Measurements from ENCODE around the gene GABRB3.

The GABRB3 gene

DNA sequence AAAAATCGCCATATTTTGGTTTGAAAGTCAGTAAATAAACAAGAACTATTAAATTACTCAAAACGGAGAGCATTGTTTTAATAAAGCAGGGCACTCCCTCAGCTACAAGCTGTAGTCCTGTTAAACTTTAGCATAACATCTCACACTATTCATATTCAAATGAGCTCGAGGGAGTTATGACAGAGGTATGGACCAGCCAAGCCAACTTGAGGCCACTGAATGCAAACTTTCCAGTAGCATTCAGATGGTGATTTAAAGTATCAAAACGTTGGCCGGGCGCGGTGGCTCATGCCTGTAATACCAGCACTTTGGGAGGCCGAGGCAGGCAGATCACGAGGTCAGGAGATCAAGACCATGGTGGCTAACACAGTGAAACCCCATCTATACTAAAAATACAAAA lies 132.9 kb downstream of the GABRB3 start:
- TF ChIP-seq, protein P1, sequence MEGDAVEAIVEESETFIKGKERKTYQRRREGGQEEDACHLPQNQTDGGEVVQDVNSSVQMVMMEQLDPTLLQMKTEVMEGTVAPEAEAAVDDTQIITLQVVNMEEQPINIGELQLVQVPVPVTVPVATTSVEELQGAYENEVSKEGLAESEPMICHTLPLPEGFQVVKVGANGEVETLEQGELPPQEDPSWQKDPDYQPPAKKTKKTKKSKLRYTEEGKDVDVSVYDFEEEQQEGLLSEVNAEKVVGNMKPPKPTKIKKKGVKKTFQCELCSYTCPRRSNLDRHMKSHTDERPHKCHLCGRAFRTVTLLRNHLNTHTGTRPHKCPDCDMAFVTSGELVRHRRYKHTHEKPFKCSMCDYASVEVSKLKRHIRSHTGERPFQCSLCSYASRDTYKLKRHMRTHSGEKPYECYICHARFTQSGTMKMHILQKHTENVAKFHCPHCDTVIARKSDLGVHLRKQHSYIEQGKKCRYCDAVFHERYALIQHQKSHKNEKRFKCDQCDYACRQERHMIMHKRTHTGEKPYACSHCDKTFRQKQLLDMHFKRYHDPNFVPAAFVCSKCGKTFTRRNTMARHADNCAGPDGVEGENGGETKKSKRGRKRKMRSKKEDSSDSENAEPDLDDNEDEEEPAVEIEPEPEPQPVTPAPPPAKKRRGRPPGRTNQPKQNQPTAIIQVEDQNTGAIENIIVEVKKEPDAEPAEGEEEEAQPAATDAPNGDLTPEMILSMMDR (conservative IDR thresholded peaks at IDR 0.05; ENCODE audit: low read depth, low read length), result no peak
- H3K4me3 ChIP-seq (ENCODE audit: low read depth, low read length), result no peak overlapping the region
- no peak for DNase-seq (ENCODE audit: low read depth)

DNA sequence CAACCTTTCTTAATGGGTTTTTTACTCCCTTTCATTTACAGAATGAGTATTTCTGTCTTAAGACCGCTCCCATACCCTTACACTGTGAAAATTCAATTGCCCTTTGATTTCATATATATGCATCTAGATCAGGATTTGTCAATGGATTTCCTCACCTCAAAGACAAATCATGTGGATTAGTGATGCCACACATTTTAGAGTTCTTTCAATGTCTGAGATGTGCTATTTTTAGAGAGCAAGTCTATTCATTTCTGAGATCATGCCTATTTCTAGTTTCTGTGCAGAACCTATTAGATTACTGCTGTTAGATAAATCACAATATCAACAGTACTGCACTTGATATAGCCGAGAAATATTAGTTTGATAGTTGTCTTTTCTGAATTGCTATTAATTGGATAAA lies 137.3 kb downstream of the GABRB3 start:
- no peak overlapping the region for H3K4me3 ChIP-seq (ENCODE audit: low read depth, low read length)

DNA sequence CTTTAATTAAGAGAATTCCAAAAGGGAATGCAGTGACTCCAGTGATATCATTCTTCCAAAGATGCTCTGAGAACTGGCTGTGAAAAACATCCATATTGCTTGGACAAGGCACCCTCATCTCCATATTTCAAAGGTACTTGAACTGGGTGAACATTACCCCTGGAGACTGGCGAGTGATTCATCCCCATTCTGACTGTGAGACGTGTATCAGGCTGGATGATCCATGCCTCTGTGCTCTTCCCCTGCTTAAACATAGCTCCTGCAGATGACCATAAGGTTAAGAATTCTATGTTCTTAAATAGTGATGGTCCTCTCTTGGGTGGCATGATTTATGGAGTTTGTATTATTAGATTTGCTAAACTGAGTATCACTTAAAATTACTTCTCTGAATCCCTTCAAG lies 137.8 kb downstream of the GABRB3 start:
- no peak overlapping the region for H3K4me3 ChIP-seq (ENCODE audit: low read depth, low read length)
- TF ChIP-seq, protein P1 (conservative IDR thresholded peaks at IDR 0.05; ENCODE audit: low read depth, low read length), result no peak
- no peak for DNase-seq (ENCODE audit: low read depth)

More for the DNA sequence above, 137.3 kb downstream of the GABRB3 start:
- TF ChIP-seq, protein P1 (conservative IDR thresholded peaks at IDR 0.05; ENCODE audit: low read depth, low read length), result no peak
- no peak for DNase-seq (ENCODE audit: low read depth)

DNA sequence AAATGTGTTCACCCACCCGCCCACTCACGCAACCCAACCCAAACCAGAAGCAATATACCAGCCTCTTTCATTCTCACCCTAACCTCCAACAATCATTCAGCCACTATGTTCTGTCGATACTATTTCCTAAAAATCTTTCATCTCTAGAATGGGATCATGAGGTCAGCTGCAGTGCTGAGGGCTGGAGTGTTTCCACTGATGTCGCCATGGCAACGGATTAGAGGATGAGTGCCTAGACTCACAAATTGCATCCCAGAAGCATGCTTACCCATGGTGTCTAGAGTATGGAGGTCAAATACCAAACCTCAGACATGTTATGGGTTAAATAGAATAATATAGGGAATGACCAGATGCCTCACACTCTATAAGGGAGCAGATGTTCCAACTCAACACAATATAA lies 138.5 kb downstream of the GABRB3 start:
- no peak overlapping the region for H3K4me3 ChIP-seq (ENCODE audit: low read depth, low read length)
- TF ChIP-seq, protein P1 (conservative IDR thresholded peaks at IDR 0.05; ENCODE audit: low read depth, low read length), result no peak
- no peak for DNase-seq (ENCODE audit: low read depth)

DNA sequence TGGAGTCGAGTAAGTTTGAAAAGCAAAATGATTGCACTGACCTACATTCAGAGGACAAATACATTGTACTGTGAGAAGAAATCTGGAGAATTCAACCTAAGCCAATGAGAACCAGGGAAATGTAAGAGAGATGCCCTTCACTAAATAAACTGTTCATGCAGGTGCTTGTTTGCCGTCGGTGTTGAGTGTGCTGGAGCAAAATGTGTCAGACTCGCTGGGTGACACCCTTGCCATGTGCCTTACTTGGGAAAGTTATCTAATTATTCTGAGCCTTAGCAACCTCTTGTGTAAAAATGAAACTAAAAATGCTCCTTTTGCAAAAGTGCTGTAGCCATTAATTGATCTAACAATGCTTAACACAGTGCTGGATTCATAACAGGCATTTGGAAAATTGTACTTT lies 140.4 kb downstream of the GABRB3 start:
- TF ChIP-seq, protein P1 (conservative IDR thresholded peaks at IDR 0.05; ENCODE audit: low read depth, low read length), result no peak
- DNase-seq (ENCODE audit: low read depth), result no peak
- no peak overlapping the region for H3K4me3 ChIP-seq (ENCODE audit: low read depth, low read length)

DNA sequence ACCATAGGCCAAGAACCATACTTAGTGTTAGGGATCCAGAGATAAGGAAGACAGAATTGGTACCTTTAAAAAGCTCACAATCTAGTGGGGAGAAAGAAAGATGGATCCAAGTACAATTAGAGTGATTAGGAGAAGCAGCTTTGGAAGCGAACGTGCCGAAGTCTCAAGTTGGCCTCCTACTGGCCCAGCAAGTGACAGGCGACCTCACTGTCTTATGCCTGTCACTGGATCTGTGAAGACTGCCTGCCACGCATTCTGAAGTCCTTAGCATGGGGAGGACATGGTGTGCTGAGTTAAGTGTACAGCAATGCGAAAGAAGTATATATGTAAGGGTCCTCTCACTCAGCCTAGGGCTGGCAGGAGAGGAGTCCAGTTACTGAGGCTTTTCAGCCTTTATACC lies 141.0 kb downstream of the GABRB3 start:
- TF ChIP-seq, protein P1 (conservative IDR thresholded peaks at IDR 0.05; ENCODE audit: low read depth, low read length), result no peak
- no peak overlapping the region for H3K4me3 ChIP-seq (ENCODE audit: low read depth, low read length)

DNA sequence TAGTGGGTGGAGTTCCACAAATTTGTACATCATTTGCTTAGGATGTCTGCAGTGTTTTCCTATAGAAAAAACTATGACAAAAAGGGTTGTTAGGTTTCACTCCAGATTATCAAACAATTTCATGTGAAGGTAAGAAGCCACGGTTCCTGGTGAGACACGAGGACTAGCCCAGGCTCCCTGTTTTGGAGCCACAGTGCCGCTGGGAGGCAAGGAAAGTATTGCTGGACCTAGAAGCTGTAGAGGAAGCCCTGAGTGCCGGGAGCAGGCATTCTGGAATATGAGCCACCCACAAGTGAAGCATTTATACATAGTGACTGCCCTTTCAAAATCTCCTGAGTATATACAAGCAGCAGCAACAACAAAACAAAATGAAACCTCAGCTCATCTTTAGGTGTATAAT lies 142.0 kb downstream of the GABRB3 start:
- no peak for DNase-seq (ENCODE audit: low read depth)
- no peak overlapping the region for H3K4me3 ChIP-seq (ENCODE audit: low read depth, low read length)
- TF ChIP-seq, protein P1 (conservative IDR thresholded peaks at IDR 0.05; ENCODE audit: low read depth, low read length), result no peak

More for the DNA sequence above, 141.0 kb downstream of the GABRB3 start:
- no peak for DNase-seq (ENCODE audit: low read depth)

Measured in choroid plexus epithelial cell (primary cell).